Ovary (tissue), 10 donors: ENCODE measurements around the gene PCNA. TPM values are rescaled to one million over a fixed set of nuclear protein-coding genes. Genes with fewer than 3 reads are reported as not detected.

ENCODE experiments used
- DNase-seq, 5 donors: peaks; one replicate each; pipeline ENCODE4 v3.0.0-alpha.2; 2019 to 2020
- H3K27ac ChIP-seq, 2 donors: fragments of 200-600 bp; one replicate each; pipeline versions ENCODE4 v1.5.1 to v1.8.0; 2019 to 2022
- H3K27me3 ChIP-seq: fragments of 200-600 bp; one replicate; pipeline ENCODE4 v1.8.0; 2022
- H3K36me3 ChIP-seq: fragments of 200-600 bp; sonication (generic); one replicate; pipeline ENCODE4 v1.5.1; 2019
- H3K4me1 ChIP-seq: one replicate; pipeline ENCODE4 v1.8.1; 2013; ENCODE audit warnings: mild to moderate bottlenecking, moderate library complexity; ENCODE audit not compliant: insufficient read depth
- H3K4me3 ChIP-seq: fragments of 200-600 bp; sonication (generic); one replicate; pipeline ENCODE4 v1.5.1; 2017
- H3K9me3 ChIP-seq, 2 donors: fragments of 200-600 bp in 1 of 2; sonication (generic) in 1 of 2; one replicate each; pipeline versions ENCODE4 v1.5.1 to v1.8.1; 2013 to 2019; ENCODE audit warnings: mild to moderate bottlenecking in 1 of 2, moderate library complexity in 1 of 2
- EP300 ChIP-seq: sonication (generic); formaldehyde crosslinking; IDR thresholded peaks from one replicate; pipeline ENCODE4 v1.6.1; 2017; ENCODE audit warnings: antibody characterized with exemption
- POLR2A ChIP-seq: fragments of 450-650 bp; IDR thresholded peaks from one replicate; pipeline ENCODE4 v1.6.1; 2017; ENCODE audit warnings: antibody characterized with exemption, mild to moderate bottlenecking, moderate library complexity
- WGBS, 3 donors: extraction: QIAGEN DNeasy Blood & Tissue Kit in 1 of 3; methylation state at CpG; one replicate each; pipeline versions ENCODE4 v1.1.5 to v1.1.7; 2013 to 2017; 5-methylcytosine and 5-hydroxymethylcytosine counted together
- intact Hi-C, 4 donors: fragments of 100-400 bp; cut with DNase I; formaldehyde crosslinking; loops; one replicate each; pipeline versions ENCODE4 v1.11.0 to v1.15.1; 2022 to 2023
- long read RNA-seq, 3 donors: library from polyadenylated mRNA in 2 of 3; unstranded in 2 of 3; transcript quantifications; one replicate each; pipeline ENCODE4 v2.0.0 and lab custom pipeline, GENCODE V29; 2021 to 2026
- polyA plus RNA-seq, 2 donors: library from polyadenylated mRNA; stranded (reverse); fragments of 200-250 nt in 1 of 2; fragments of 350-450 nt in 1 of 2; fragmentation: Illumina TruSeq in 1 of 2; extraction: RNeasy Lipid Tissue Mini Kit (QIAGEN cat#74804) in 1 of 2; gene quantifications; one replicate each; pipeline ENCODE4 v1.2.3, GENCODE V29; 2013 to 2014
- total RNA-seq, 7 donors: library from RNA; depleted of rRNA in 2 of 7; stranded (reverse); fragments of >200 nt in 2 of 7; fragmentation: NEBNext Ultra II Directional in 3 of 7; extraction: Animal tissue kit (Norgen Biotek cat#: 25700) in 3 of 7; gene quantifications; one replicate each; pipeline versions ENCODE4 v1.1.0 to v1.2.4, GENCODE V29; 2016 to 2023
- TF ChIP-seq, protein P1 (sequence below), 3 donors: fragments of 450-650 bp in 2 of 3; fragments of 200-600 bp in 1 of 3; IDR thresholded peaks; one replicate each; pipeline versions ENCODE4 v1.5.1 to v1.8.0; 2016 to 2022; ENCODE audit warnings: antibody characterized with exemption in 3 of 3, mild to moderate bottlenecking in 1 of 3
- donor health status: DM: no; HTN: no; CAD: no; lungs with moderate emphysema.
- donor health status: DM: no; HTN: no; CAD: no.
- donor health status: Bipolar disorder and iron deficiency.
- donor health status: DM: yes; HTN: yes; CAD: no.
- donor health status: DM: no; HTN: no; CAD: no.
- donor health status: DM: yes; HTN: yes; CAD: no.

The PCNA gene
- total RNA-seq (10 to 100 TPM; 34.1 to 50.0 (median 38.8) TPM), polyA plus RNA-seq (10 to 100 TPM; 42.1 to 49.0 TPM)
- long read RNA-seq, donor 1, transcript PCNA-202 (7 exons, 1,359 nt): minor isoform, 37 of 81 reads
- long read RNA-seq, donor 1, transcript PCNA-201 (6 exons, 1,344 nt): major isoform, 41 of 81 reads
- long read RNA-seq, donor 1, partial matches to known transcripts: 1 of 81 reads
- long read RNA-seq, donor 1, other reads (novel, unspliced or antisense): 2 of 81 reads
- long read RNA-seq, donor 2, transcript PCNA-202 (7 exons, 1,359 nt): minor isoform, 14 of 102 reads
- long read RNA-seq, donor 2, transcript PCNA-201 (6 exons, 1,344 nt): major isoform, 88 of 102 reads
- long read RNA-seq, donor 2, partial matches to known transcripts: 0 of 102 reads
- long read RNA-seq, donor 2, other reads (novel, unspliced or antisense): 0 of 102 reads
- long read RNA-seq, donor 3, transcript PCNA-201 (6 exons, 1,344 nt): major isoform, 21 of 35 reads
- long read RNA-seq, donor 3, transcript PCNA-202 (7 exons, 1,359 nt): minor isoform, 11 of 35 reads
- long read RNA-seq, donor 3, partial matches to known transcripts: 2 of 35 reads
- long read RNA-seq, donor 3, other reads (novel, unspliced or antisense): 1 of 35 reads

DNA sequence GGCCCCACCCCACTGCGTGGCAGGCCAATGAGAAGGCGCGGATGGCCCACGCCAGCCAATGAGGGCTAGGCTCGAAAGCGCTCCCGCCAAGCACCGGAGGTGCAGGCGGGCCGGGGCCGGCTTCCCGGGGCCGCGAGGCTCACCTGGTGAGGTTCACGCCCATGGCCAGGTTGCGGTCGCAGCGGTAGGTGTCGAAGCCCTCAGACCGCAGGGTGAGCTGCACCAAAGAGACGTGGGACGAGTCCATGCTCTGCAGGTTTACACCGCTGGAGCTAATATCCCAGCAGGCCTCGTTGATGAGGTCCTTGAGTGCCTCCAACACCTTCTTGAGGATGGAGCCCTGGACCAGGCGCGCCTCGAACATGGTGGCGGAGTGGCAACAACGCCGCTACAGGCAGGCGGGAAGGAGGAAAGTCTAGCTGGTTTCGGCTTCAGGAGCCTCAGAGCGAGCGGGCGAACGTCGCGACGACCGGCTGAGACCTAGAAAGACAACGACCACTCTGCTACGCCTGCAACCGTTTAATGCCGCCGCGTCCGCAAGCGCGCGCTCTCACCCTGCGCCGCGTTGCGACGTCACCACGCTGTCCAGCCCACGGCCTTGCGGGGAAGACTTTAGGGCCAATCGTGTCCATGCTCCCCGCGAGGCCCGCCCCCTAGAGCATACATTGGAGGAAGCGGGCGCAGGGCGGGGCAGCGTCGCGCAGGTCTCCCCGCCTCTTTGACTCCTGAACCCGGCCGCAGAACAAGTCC is at the start of gene PCNA:
PCNA (minus strand) TSS at position 524 of the 750 bp plus-strand sequence; CDS start at position 364, 160 bp downstream.
- intact Hi-C loops: no loop called here

DNA sequence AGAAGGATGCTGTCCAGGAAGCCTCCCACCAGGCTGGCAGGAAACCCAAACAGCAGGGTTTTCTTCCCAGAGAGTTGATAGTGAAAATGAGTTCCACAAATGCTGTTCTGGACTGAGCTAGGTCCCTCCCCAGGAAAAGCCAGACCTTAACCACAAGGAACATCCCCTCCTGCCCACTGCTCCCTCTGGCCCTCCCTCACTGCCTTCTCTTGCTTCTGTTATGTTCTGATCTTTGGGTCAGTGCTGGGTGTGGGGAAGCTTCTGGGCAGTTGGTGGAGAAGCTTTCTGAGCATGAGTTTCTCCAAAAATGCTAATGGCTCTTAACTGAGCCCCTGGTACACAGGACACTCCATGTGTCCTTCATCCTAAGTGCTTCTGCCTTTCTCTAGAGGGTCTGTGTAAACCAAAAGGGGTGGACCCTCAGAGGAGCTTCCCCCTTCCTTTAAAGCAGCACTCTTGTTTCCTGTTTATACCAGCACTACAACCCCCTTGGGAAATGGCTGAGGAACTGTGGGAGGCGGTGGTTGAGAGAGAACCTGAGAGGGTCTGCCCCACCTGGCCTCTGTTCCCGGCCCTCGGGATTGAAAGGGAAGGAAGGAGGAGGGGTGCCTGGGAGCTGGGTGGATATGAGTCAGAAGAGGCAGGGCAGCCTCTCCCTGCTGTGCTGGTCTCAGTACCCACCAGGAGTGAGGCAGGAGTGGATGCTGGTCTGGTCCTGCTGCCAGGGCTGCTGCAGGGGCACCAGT is 49.1 kb upstream of the PCNA start:
- no peak overlapping the region for H3K4me3 ChIP-seq

More for the DNA sequence above, at the start of gene PCNA:
- peaks cover 6% of the 10 kb centered on the region for H3K4me1 ChIP-seq
- peak; percentile 94 to 97 (median 95) for DNase-seq
- no peaks in the 10 kb centered on the region for H3K27me3 ChIP-seq
- peak within 1 kb of the TSS; percentile 58 for H3K4me3 ChIP-seq
- peak; percentile 88 for TF ChIP-seq POLR2A
- TF ChIP-seq, protein P1, sequence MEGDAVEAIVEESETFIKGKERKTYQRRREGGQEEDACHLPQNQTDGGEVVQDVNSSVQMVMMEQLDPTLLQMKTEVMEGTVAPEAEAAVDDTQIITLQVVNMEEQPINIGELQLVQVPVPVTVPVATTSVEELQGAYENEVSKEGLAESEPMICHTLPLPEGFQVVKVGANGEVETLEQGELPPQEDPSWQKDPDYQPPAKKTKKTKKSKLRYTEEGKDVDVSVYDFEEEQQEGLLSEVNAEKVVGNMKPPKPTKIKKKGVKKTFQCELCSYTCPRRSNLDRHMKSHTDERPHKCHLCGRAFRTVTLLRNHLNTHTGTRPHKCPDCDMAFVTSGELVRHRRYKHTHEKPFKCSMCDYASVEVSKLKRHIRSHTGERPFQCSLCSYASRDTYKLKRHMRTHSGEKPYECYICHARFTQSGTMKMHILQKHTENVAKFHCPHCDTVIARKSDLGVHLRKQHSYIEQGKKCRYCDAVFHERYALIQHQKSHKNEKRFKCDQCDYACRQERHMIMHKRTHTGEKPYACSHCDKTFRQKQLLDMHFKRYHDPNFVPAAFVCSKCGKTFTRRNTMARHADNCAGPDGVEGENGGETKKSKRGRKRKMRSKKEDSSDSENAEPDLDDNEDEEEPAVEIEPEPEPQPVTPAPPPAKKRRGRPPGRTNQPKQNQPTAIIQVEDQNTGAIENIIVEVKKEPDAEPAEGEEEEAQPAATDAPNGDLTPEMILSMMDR (IDR thresholded peaks at IDR 0.05): no peak
- peak within 1 kb of the TSS; percentile 55 to 83 for H3K27ac ChIP-seq
- H3K9me3 ChIP-seq: no peaks in the 10 kb centered on the region
- no peaks in the 10 kb centered on the region for H3K36me3 ChIP-seq
- 0% methylated on average over 61 to 71 of the region's 71 CpGs for WGBS, 3 donors

DNA sequence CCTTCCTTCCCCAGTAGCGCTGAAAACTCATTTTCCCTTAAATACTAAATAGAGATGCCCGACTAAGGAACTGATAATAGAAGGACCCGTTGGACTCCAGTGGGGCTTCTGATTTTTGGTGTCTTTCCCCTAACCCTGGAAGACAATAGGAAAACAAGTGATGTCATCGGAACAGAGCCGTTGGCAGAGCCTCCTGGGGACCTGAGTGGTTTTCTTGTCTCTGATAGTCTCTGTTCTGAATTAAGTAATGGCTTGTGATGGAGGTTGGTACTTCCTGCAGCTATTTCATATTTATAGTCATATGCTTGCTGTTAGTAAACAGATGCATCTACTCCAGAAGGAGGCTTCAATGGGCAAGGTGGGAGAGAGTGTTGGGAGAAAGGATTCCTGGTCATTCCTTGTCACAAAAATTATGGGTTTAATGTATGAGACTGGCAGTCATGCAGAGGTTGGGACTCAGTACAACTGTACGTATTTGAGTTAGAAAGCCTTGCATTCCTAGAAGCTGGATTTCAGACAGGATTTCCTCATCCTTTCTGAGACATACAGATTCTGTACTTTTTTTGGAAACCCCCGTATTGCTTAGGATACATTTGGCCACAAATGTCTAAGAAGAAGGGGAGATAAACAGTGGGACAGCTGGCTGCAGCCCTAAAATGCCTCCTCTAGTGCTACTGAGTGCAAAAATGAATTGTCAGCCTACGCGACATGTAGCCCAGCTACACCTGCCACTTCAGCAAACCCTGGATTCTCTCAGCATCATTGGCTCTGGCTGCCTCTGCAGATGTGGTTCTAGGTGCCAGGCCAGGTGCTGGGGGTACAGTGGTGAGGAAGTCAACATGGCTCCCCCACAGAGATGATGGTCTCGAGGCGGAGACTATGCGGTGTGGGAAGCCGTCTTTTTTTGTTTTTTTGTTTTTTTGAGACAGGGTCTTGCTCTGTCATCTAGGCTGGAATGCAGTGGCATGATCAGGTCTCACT is 45.2 kb upstream of the PCNA start:
- no peak for DNase-seq
- Histone ChIP-seq H3K36me3 (no peaks in the 10 kb centered on the region), H3K27me3 (no peaks in the 10 kb centered on the region), H3K4me1 (peaks cover 2% of the 10 kb centered on the region), H3K4me3 (no peak overlapping the region), H3K9me3 (no peaks in the 10 kb centered on the region), H3K27ac (no peak overlapping the region)
- WGBS, 3 donors: 77 to 83% (median 81%) methylated on average over 13 of the region's 13 CpGs
- intact Hi-C loops: no loop called here
- TF ChIP-seq, protein P1 (IDR thresholded peaks at IDR 0.05): no peak
- TF ChIP-seq POLR2A (no peak), EP300 (no peak)

More for the DNA sequence above, 49.1 kb upstream of the PCNA start:
- TF ChIP-seq, protein P1 (IDR thresholded peaks at IDR 0.05): no peak
- no peak for TF ChIP-seq EP300
- TF ChIP-seq POLR2A: no peak
- Histone ChIP-seq H3K4me1 (peaks cover 12% of the 10 kb centered on the region), H3K9me3 (no peaks in the 10 kb centered on the region), H3K27me3 (no peaks in the 10 kb centered on the region), H3K36me3 (no peaks in the 10 kb centered on the region), H3K27ac (no peak overlapping the region)
- WGBS, 3 donors: 16 to 24% (median 21%) methylated on average over 3 of the region's 3 CpGs
- intact Hi-C loops: no loop called here
- DNase-seq: peak in 2 of 5 donors; percentile 23 to 42
